Right cardiac atrium (tissue), 5 donors: ENCODE measurements around the gene CABP4. TPM values are rescaled to one million over a fixed set of nuclear protein-coding genes. Genes with fewer than 3 reads are reported as not detected.
A peak's percentile ranks its signal among the peaks of the same experiment; 100 is the strongest.
"Not testable (repeated sequence)": the region's sequence is repeated elsewhere in the genome, so short reads cannot be mapped to it uniquely, and the experiment has no call there.

ENCODE experiments used
- ATAC-seq, 2 donors: fragments of 200-7000 bp; cut with Tn5 transposase; one replicate each; pipeline versions ENCODE4 v1.8.0 to v1.9.1; 2020; ENCODE audit warnings: moderate library complexity in 2 of 2, mild to moderate bottlenecking in 1 of 2
- DNase-seq, 3 donors: peaks; one replicate each; pipeline ENCODE4 v3.0.0-alpha.2; 2020
- H3K27ac ChIP-seq: one replicate; pipeline ENCODE4 v1.5.1; 2013; ENCODE audit warnings: mild to moderate bottlenecking, low read length, control low read depth, moderate library complexity
- H3K27me3 ChIP-seq: one replicate; pipeline ENCODE4 v1.6.1; 2013; ENCODE audit not compliant: control insufficient read depth, insufficient read depth
- H3K4me1 ChIP-seq: one replicate; pipeline ENCODE4 v1.6.1; 2013; ENCODE audit warnings: low read length; ENCODE audit not compliant: control insufficient read depth, insufficient read depth
- H3K4me3 ChIP-seq: one replicate; pipeline ENCODE4 v1.5.1; 2013; ENCODE audit warnings: low read length, control low read depth
- H3K9me3 ChIP-seq: one replicate; pipeline ENCODE4 v1.6.1; 2013; ENCODE audit warnings: low read length; ENCODE audit not compliant: control insufficient read depth
- WGBS: extraction: QIAGEN DNeasy Blood & Tissue Kit; methylation state at CpG from one replicate; pipeline ENCODE4 v1.1.7; 2013; 5-methylcytosine and 5-hydroxymethylcytosine counted together
- intact Hi-C, 4 donors: fragments of 100-400 bp; cut with DNase I; formaldehyde crosslinking; loops; one replicate each; pipeline versions ENCODE4 v1.11.0 to v1.14.0; 2022 to 2023
- polyA plus RNA-seq: library from polyadenylated mRNA; stranded (reverse); fragments of 200-250 nt; gene quantifications from one replicate; pipeline ENCODE4 v1.2.3, GENCODE V29; 2013
- total RNA-seq, 4 donors: library from RNA; stranded (reverse); fragmentation: NEBNext Ultra II Directional; extraction: Animal tissue kit (Norgen Biotek cat#: 25700); gene quantifications; one replicate each; pipeline ENCODE4 v1.2.1, GENCODE V29; 2021
- donor health status: healthy with polysubstance abuse.
- donor health status: DM: no; HTN: yes; CAD: no.
- donor health status: DM: no; HTN: no; CAD: no.
- donor health status: DM: no; HTN: yes; CAD: no; lungs with severe emphysema.
- donor health status: DM: yes; HTN: yes; CAD: no.

The CABP4 gene
- total and polyA plus RNA-seq, 5 donors, result 0.81 to 1.8 (median 1.2) TPM

DNA sequence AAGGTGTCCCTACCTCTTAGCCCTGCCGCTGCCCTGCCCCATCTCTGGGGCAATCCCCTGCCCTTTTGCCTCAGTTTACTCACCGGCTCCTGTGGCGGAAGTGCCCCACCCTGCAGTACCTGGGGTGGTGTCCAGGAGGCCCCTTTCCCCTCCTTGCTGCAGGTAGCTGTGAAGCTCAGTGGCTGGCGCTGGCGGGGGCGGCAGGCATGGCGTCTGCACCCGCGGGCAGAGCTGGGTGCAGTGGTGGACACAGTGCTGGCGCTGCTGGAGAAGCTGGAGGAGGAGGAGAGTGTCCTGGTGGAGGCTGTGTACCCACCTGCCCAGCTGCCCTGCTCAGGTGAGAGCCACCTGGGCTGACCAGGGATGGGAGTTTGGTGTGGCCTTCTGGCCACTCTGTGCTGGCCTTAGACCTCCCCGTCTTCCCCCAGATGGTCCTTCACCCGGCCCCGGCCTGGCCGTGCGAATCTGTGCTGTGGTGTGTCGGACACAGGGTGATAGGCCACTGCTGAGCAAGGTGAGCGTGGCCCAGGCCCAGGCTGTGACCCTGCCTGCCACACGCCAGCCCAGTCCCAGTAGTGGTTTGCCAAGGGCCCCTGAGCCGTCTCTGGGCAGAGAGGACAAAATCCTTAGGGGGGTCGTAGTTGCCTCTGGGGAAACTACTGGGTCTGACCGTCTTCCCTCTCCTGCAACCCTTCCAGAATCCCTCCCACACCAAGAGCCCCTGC is 35.7 kb upstream of the CABP4 start:
- Histone ChIP-seq H3K9me3 (no peaks in the 10 kb centered on the region), H3K4me1 (peaks cover 10% of the 10 kb centered on the region), H3K27ac (peak overlapping the region; percentile 60), H3K27me3 (no peaks in the 10 kb centered on the region), H3K4me3 (no peak overlapping the region)
- intact Hi-C loops, result loop anchor here in 1 of 4 donors (10.0 kb wide), 1 partner anchor 45 kb away; the partner anchor contains the start of gene TMEM134
- DNase-seq (peak in 1 of 3 donors; percentile 59), ATAC-seq (no peak)
- WGBS, result 91% methylated on average over 21 of the region's 21 CpGs

DNA sequence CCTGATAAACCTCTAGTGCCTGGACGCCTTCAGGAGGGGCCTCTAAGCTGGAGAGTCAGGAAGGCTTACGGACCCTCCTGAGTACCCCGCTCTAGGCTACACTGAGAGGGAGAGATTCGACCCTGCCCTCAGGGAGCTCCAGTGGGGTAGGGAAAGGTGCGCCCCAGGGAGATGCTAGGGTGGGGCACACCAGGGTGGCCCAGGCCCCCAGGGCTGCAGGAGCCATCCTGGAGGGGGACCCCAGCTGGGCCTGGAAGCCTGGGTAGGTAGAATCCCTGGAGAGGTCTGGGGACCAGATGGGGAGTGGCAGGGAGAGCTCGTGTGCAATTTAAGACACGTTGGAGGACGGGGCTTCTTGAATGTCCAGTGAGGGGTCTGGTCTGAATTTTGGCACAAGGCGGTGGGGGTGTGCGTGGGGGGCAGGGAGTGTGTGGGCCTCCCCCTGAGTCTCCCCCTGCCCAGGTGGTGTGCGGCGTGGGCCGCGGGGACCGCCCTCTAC is 35.0 kb upstream of the CABP4 start:
- H3K27me3 ChIP-seq, result no peaks in the 10 kb centered on the region
- intact Hi-C loops, result no loop called here
- peak overlapping the region; percentile 96 for H3K27ac ChIP-seq
- no peak for ATAC-seq
- H3K4me1 ChIP-seq, result peaks cover 10% of the 10 kb centered on the region
- DNase-seq, result peak in 1 of 3 donors; percentile 66
- 37% methylated on average over 15 of the region's 15 CpGs for WGBS
- H3K9me3 ChIP-seq, result no peaks in the 10 kb centered on the region
- peak overlapping the region; percentile 65 for H3K4me3 ChIP-seq

DNA sequence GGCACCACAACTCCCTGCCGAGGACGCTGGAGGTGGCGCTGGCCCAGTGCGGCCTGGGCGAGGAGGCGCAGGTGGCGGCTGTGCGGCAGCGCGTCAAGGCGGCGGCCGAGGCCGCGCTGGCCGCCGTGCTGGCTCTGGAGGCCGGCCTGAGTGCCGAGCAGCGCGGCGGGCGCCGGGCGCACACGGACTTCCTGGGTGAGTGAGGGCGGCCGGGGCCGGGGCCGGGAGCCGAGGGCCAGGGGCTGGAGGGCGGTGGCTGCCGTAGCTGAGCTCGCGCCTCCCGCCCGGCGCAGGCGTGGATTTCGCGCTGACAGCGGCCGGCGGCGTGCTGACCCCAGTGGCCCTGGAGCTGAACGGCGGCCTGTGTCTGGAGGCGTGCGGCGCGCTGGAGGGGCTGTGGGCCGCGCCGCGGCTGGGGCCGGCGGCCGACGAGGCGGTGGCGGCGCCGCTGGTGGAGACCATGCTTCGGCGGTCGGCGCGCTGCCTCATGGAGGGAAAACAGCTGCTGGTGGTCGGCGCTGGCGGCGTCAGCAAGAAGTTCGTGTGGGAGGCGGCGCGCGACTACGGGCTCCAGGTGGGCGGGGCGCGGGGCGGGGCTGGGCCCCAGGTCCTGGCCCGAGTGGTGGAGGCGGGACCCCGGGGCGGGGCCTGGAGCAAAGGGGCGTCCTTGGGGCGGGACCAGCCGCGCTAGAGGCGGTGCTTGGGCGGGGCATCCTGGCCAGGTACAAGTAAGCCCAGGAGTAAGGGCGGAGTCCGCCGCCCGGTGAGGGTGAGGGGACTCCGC is 34.3 kb upstream of the CABP4 start:
- H3K27ac ChIP-seq, result peak overlapping the region; percentile 96
- under 1% methylated on average over 97 of the region's 97 CpGs for WGBS
- DNase-seq (peak; percentile 96 to 99 (median 99)), ATAC-seq (peak; percentile 92 to 93)
- no peaks in the 10 kb centered on the region for H3K27me3 ChIP-seq
- H3K4me1 ChIP-seq, result peaks cover 10% of the 10 kb centered on the region
- intact Hi-C loops, result no loop called here
- H3K4me3 ChIP-seq, result peak overlapping the region; percentile 65
- H3K9me3 ChIP-seq, result no peaks in the 10 kb centered on the region

DNA sequence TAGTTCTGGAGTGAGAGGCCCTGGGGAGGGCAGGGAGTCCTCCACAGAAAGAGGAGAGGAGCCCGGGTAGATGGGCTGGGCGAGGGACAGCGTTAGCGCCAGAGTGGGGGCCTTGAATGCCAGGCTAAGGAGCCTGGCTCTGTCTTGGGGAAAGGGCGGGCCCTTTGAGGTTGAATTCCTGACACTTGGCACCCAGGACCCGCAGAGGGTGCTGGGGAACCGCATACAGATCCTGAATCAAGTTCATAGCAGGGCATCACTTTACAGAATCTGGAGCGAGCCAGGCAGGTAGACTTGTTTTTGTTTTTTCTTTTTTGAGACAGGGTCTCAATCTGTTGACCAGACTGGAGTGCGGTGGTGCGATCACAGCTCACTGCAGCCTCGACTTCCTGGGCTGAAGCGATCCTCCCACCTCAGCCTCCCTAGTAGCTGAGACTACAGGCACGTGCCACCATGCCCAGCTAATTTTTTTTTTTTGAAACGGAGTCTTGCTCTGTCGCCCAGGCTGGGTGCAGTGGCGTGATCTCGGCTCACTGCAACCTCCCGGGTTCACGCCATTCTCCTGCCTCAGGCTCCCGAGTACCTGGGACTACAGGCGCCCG is 33.6 kb upstream of the CABP4 start:
- ATAC-seq (no peak), DNase-seq (no peak)
- Histone ChIP-seq H3K27ac (no peak overlapping the region), H3K27me3 (no peaks in the 10 kb centered on the region), H3K9me3 (no peaks in the 10 kb centered on the region), H3K4me3 (peak overlapping the region; percentile 11), H3K4me1 (peaks cover 7% of the 10 kb centered on the region)
- intact Hi-C loops, result no loop called here
- 77% methylated on average over 22 of the region's 22 CpGs for WGBS

DNA sequence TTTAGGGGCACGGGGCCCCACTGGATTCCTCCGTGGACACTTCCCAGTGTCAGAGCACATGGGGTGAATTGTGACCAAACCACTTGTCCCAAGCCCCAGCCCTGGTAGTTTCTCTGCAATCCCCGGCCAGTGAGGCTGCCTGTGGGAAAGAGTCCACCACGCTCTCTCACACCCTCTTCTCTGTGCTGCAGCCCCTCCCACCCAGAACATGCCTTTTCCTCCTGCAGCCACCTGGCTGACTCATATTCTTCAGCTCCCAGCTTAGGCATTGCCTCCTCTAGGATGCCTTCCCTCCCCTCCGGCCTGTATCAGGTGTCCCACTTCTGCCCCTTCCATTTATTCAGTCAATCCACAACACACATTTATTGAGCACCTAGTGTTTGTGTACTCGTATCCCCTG is 32.3 kb upstream of the CABP4 start:
- no peak for DNase-seq
- Histone ChIP-seq H3K9me3 (no peaks in the 10 kb centered on the region), H3K4me1 (peaks cover 7% of the 10 kb centered on the region), H3K27ac (no peak overlapping the region), H3K27me3 (no peaks in the 10 kb centered on the region), H3K4me3 (no peak overlapping the region)
- intact Hi-C loops, result no loop called here
- 69% methylated on average over 6 of the region's 6 CpGs for WGBS
- no peak for ATAC-seq

DNA sequence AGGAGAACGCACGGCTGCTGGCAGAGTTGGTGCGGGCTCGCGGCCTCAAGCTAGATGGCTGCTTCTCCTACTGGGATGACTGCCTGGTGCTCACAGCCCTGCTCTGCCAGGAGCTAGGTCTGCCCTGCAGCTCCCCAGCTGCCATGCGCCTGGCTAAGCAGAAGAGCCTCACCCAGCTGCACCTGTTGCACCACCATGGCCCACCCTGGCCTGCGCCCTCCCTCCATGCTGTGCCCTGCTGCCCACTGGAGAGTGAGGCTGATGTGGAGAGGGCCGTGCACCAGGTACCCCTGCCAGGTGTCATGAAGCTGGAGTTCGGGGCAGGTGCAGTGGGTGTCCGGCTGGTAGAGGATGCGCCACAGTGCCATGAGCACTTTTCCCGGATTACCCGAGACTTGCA is 31.7 kb upstream of the CABP4 start:
- Histone ChIP-seq H3K4me3 (no peak overlapping the region), H3K27me3 (no peaks in the 10 kb centered on the region), H3K9me3 (no peaks in the 10 kb centered on the region), H3K27ac (no peak overlapping the region), H3K4me1 (peaks cover 7% of the 10 kb centered on the region)
- 93% methylated on average over 13 of the region's 13 CpGs for WGBS
- intact Hi-C loops, result no loop called here
- ATAC-seq, result no peak
- no peak for DNase-seq

DNA sequence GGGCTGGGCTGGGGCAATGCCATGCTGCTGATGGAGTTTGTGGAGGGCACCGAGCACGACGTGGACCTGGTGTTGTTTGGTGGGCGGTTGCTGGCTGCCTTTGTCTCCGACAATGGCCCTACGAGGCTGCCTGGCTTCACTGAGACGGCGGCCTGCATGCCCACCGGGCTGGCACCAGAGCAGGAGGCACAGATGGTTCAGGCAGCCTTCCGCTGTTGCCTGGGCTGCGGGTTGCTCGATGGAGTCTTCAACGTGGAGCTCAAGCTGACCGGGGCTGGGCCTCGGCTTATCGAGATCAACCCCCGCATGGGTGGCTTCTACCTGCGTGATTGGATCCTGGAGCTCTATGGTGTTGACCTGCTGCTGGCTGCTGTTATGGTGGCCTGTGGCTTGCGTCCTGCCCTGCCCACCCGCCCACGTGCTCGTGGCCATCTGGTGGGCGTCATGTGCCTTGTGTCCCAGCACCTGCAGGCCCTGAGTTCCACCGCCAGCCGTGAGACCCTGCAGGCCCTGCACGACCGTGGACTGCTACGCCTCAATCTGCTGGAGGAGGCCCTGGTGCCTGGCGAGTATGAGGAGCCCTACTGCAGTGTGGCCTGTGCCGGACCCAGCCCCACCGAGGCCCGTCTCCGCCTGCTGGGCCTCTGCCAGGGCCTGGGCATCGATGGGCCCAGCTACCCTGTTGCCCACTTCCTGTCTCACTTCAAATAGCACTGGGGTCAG is 31.1 kb upstream of the CABP4 start:
- intact Hi-C loops, result no loop called here
- H3K4me3 ChIP-seq, result no peak overlapping the region
- H3K27me3 ChIP-seq, result no peaks in the 10 kb centered on the region
- ATAC-seq, result no peak
- peaks cover 7% of the 10 kb centered on the region for H3K4me1 ChIP-seq
- WGBS, result 88% methylated on average over 34 of the region's 34 CpGs
- no peaks in the 10 kb centered on the region for H3K9me3 ChIP-seq
- DNase-seq, result peak in 1 of 3 donors; percentile 61
- no peak overlapping the region for H3K27ac ChIP-seq

DNA sequence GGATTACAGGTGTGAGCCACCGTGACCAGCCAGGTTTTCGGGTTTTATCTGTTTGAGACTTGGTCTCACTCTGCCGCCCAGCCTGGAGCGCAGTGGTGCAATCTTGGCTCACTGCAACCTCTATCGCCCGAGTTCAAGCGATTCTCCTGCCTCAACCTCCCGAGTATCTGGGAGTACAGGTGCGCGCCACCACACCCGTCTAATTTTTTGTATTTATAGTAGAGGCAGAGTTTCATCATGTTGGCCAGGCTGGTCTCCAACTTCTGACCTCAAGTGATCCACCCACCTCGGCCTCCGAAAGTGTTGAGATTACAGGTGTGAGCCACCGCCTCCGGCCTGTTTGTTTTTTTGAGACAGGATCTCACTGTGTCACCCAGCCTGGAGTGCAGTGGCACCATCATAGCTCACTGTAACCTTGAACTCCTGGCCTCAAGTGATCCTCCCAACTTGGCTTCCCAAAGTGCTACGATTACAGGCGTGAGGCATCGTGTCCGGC is 27.7 kb upstream of the CABP4 start:
- 80% methylated on average over 19 of the region's 19 CpGs for WGBS
- ATAC-seq, H3K27me3 ChIP-seq, intact Hi-C loops, H3K4me1 ChIP-seq, H3K9me3 ChIP-seq: not testable (repeated sequence)
- DNase-seq, result peak in 1 of 3 donors; percentile 61
- H3K4me3 ChIP-seq, result peak overlapping the region; percentile 84
- H3K27ac ChIP-seq, result peak overlapping the region; percentile 74

DNA sequence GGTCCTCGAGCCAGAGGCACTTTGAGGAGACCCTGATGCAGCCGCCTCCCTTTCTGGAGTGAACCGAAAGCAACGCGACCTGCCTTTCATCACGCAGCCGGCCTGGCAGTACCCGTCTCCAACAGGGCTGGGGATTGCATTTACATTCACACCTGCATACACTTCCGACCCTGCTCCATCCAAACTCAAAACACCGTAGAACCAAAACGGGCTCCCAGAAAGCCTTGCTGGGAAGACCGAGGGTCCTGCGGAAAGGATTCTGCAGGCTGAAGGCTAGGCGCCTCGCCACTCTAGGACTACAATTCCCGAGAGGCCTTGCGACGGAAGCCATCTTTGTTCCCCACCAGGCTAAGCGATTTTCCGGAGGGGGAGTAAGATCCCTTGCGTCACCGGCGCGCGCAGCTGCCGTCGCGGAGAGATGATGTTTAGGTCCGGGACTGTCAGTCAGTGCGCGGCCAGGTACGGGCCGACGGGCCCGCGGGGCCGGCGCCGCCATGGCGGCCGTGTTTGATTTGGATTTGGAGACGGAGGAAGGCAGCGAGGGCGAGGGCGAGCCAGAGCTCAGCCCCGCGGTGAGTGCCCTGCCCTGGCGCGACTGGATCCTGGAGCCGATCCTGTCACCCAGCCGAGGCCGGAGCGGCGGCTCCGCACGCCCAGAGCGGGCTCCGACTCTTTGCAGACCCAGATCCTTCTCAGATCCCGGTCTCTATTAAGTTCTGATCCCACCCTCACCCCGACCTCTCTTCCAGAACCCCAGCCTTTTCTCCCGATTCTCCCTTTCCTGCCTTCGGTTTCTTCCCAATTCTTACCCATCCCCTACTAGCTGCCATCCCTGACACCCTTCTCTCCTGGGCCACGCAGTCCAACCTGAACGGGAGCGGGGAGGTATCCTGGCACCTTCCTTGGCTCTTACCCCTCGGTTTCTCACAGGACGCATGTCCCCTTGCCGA is 26.8 kb upstream of the CABP4 start, which contains the start of gene RPS6KB2:
Gene RPS6KB2 (plus strand): TSS at position 443 of the 950 bp plus-strand sequence. CDS start 52 bp downstream, at position 495.
- H3K4me1 ChIP-seq, result peaks cover 5% of the 10 kb centered on the region
- intact Hi-C loops, result no loop called here
- ATAC-seq, result peak; percentile 89 to 93
- H3K27me3 ChIP-seq, result no peaks in the 10 kb centered on the region
- DNase-seq, result peak; percentile 98 to 100 (median 99)
- peak within 1 kb of the TSS; percentile 84 for H3K4me3 ChIP-seq
- H3K27ac ChIP-seq, result peak within 1 kb of the TSS; percentile 77
- WGBS, result under 1% methylated on average over 68 of the region's 68 CpGs
- no peaks in the 10 kb centered on the region for H3K9me3 ChIP-seq
